ENCODE results near the gene GSKIP.
A peak's percentile ranks its signal among the peaks of the same experiment; 100 is the strongest.

Gene GSKIP

DNA sequence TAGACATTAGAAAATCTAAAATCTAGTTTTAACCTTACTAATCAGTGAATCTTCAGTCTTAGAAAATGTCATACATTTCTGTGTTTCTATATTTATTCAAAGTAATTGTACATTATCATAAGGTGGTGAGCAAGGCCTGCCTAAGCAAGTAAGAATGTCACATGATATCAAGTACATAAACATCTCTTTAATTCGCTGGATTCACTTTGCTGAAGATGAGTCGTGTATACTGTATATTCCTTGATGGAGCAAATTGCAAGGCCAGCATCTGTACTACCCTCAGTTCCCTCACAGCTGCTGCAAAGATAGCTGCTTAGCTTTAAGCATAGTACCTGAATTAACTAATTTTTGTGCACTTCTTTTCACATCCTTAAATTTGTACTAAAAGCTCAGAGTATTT lies 20.1 kb downstream of the GSKIP start:
- DNase-seq: no peak

DNA sequence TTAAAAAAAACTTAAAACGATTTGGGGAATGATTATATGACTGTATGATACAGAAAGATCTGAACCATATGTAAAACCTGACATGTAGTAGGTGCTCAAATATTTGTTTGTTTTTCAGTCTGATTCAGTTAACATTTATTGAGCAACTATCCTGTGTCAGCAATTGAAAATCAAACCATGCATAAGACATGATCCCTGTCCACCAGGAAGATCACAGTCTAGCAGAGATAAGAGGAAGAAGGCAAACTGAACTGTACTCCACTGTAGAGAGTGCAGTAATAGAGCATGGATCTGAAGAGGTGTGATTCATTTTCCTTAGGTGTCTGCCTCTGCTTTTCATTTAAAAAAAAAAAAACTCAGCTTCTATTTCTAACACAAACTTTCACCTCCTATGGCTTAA lies 20.7 kb downstream of the GSKIP start:
- no peak for DNase-seq

DNA sequence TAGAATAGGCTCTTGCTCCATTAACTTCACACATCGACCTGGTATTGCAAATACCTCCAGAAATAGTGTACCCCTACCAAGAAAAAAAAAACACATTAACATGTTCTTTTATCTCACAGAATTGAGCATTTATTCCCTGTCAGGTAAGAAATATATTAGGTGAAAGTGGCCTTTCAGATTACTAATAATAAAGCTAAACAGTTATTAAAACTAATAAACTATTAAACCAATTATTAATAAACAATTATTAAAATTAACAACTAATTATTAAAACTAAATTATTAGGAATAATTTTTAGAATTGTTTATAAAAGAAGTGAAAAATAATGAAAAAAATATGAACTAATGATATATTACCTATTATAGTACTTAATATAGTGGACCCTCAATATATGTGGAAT lies 21.4 kb downstream of the GSKIP start:
- DNase-seq: no peak

- DNase-seq: no peak
Measured at GRCh38 chr14:96385385-96385784, 22.1 kb downstream of the GSKIP start.

GRCh38 chr14:96390965-96391292 lies 27.6 kb downstream of the GSKIP start:
- no peak for DNase-seq

GRCh38 chr14:96391293-96392118 lies 28.2 kb downstream of the GSKIP start:
- DNase-seq: peak; percentile 99

- DNase-seq: no peak
Measured at GRCh38 chr14:96393071-96393691, 29.9 kb downstream of the GSKIP start.

DNA sequence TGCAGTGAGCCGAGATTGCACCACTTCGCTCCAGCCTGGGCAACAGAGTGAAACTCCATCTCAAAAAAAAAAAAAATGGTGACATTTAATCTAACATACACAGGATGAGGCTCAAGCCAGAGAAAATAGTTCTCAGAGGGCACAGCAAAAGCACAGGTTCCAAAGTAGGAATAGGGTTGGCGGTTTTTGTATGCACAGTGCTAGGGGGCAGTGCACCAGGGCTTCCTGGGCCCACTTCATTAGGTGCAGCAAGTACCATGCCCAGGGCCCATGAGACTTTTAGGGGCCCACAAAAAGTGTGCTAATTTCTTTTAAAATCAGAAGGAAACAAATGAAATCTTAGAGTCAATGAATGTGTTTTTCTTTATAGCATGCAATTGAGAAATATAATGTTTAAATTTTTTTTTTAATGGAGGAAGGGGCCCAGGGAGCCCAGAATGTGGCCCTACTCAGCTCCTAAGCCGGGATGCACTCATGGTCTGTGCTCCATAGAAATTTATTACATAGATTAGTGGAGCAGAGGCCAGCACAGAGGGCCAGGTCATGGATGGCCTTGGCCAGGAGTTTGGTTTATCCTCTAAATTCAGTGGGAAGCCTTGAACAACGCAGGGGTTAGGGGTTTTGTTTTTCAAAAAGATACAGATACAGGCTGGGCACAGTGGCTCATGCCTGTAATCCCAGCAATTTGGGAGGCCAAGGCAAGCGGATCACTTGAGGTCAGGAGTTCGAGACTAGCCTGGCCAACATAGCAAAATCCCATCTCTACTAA lies 30.9 kb downstream of the GSKIP start:
- DNase-seq: no peak

DNA sequence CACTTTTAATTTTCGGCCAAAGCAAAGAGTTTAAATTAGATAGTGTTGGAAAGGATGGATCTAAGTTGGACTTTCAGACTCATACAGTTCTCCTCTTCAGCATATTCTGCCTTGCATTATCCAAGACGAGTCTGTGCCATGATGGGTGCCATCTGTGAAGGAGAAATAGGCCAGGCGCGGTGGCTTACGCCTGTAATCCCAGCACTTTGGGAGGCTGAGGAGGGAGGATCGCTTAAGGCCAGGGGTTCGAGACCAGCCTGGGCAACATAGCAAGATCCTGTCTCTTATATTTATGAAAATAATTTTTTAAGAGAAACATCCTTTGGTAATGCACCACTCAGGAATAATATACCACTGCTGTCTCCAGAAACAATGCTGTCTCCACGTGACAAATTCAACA lies 35.1 kb downstream of the GSKIP start:
- no peak for DNase-seq

- no peak for DNase-seq
Measured at GRCh38 chr14:96398921-96399320, 35.6 kb downstream of the GSKIP start.

DNA sequence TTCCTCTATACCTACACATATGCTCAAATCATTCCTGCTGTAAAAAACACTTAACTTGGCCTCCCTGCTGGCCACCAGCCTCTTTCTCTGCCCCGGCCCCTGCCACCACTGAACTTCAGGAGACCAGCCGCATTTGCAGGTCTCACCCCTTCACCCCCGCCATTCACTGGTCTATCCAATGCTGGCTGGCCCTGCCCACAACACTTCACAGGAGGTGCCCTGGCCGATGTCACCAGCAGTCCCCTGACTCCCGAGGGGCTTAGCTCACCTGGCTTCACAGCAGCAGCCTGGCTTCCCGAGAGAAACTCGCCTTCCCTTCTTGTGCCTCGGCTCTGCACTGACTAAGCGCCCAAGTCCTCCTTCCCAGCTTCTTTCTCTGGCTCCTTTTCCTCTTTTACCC lies 36.1 kb downstream of the GSKIP start:
- no peak for DNase-seq

DNA sequence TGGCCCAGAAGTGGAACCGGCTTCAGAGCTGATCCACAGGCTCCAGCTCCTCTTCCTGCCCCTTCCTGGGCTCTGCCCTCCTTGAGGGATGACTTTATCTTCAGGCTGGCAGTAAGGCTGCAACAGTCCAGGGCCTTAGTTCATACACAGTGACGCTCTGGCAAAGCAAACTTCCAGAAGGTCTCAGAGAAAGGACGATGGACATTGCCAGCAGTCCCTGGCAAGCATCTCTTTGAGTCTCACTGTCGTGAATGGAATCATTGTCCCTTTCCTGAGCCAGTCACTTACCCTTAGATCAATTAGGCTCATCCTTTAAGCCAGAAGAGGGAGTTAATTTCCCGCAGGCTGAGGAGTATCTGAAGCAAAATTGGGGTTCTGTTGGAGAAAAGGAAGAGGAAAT lies 37.2 kb downstream of the GSKIP start:
- no peak for DNase-seq

GRCh38 chr14:96403409-96403808 lies 40.1 kb downstream of the GSKIP start:
- DNase-seq: no peak

DNA sequence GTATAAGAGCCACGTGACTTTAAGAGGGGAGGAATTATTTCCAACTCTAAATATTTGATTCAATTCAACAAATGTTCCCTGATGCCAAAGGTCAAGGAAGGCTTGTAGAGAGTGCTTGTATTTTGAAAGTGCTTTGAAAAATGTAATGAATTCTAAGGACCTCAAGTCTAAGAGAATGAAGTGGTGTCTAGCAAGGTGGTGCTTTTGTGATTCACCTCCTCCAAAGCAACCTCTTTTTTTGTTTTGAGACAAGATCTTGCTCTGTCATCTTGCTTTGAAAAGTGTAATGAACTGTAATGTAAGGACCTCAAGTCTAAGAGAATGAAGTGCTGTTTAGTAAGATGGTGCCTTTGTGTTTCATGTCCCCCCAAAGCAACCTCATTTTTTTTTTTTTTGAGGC lies 42.4 kb downstream of the GSKIP start:
- no peak for DNase-seq

DNA sequence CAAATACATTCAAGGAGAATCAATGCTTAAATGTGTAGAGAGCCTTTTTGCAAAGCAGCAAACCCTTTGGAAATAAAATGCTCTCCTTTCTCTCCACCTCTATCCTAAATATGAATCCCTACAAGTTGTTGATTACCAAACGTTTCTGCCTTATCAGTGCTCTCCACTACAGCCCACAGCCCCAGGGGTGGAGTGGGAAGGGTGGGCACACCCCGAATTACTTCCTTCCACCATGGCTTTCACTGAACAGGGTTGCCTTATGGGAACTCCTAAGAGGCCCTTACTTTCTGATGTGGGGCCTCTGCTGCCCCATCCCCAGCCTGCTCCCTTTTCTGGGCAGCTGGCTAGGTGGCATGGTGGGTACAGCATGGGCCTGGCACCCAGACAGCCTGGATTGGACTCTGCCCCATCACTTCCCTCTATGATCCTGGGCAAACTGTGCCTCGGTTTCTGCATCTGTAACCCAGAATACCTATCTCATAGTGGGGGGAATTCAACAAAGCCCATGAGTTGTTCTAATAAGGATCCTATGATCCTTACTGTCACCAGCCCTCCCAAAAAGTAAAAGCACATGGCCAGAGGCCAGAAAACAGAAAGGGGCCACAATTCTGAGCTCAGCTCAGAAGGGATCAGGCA lies 44.7 kb downstream of the GSKIP start:
- no peak for DNase-seq

DNA sequence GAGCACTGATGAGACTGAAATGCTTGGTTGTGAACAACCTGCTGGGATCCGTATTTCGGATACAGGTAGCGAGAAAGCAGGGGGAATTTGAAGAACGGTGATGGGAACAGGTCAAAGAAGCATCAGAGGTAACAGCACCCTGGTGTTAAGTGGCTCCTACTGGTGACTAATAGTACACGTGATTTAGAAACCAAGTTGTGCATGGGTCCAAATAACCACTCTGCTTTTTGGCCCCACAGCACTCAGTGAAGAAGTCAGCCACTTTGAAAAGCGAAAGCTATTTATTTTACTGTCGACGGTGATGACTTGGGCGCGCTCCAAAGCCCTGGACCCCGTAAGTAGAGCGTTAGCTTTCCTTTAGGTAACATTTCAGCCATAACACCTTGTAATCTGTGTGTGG lies 45.3 kb downstream of the GSKIP start:
- no peak for DNase-seq

GRCh38 chr14:96409701-96410100 lies 46.4 kb downstream of the GSKIP start:
- DNase-seq: no peak

DNA sequence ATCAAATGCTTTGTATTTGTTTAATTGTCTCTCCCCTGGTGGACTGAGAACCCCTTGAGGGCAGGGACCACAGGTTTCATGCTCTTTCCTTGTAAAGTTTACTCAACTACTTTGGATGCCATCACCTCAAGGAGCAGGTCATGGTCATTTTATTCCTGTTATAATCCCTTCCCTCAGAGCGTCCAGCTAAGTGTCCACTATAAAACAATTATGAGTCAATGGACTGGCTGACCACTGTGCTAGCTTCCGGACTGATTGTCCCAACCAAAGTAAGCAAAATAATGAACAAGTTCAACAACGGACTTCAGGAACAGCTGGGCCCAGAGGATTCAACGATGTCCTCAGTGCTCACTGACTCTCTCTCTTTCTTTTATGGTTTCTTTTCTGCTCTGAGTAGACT lies 46.8 kb downstream of the GSKIP start:
- DNase-seq: no peak

DNA sequence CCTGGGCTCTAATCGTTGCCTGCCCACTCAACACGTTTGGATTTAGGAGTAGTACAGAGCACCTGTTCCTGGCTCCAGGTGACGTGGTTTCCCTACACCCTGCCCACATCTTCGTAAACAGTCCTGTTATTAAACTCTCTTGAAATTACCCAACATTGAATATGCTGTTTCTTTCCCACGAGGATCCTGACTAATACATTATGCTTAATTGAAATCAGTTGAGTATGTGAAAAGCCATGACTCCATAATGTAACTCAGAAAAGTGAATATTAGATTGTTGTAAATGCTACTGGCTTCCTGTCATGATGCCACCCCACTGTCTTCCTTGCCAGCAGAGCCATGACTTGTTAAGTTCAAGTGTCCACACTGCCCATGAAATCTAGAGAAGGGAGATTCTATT lies 50.2 kb downstream of the GSKIP start:
- DNase-seq: no peak

DNA sequence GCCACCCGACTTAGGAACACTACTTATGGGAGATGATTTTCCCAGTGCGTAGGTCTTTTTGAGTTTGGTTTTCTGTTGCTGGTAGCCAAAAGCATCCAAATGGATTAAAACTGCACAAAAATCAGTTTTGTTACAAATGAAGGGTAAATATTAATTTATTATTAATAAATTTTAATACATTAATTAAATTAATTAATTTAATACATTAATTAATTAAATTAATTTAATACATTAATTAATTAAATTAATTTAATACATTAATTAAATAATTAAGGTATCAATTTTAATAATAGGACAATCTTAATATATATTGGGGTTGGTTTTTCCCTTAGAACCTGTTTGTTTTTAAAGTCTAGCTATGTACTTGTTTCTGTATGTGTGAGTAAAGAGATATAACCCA lies 52.2 kb downstream of the GSKIP start:
- DNase-seq: no peak

DNA sequence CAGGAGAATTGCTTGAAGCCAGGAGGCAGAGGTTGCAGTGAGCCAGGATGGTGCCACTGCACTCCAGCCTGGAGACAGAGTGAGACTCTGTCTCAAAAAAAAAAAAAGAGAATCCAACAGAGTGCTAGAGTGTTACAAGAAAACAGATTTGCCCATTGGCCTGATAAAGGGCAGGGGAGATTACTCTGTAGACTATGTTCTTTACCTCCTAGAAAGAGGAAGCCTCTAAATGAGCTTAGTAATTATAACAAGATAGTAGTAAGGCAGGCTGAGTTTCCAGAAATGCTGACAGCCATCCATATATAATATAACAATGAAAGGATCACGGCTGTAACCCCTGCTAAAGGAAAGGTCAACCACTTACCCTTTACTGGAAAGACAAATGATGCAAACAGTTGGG lies 53.0 kb downstream of the GSKIP start:
- no peak for DNase-seq

GRCh38 chr14:96417254-96417653 lies 53.9 kb downstream of the GSKIP start:
- DNase-seq: no peak

- DNase-seq: no peak
Measured at GRCh38 chr14:96418075-96418474, 54.7 kb downstream of the GSKIP start.

GRCh38 chr14:96421236-96421635 lies 57.9 kb downstream of the GSKIP start:
- DNase-seq: no peak

All from islet precursor cell (in vitro differentiated cells).